Hepatic stellate cell (primary cell): ENCODE results near the gene SLC25A5.
"Not testable (repeated sequence)": the region's sequence is repeated elsewhere in the genome, so short reads cannot be mapped to it uniquely, and the experiment has no call there.

Source experiments
- DNase-seq: peaks from one replicate; pipeline ENCODE4 v3.0.0; 2011; ENCODE audit warnings: low spot score

The SLC25A5 gene

DNA sequence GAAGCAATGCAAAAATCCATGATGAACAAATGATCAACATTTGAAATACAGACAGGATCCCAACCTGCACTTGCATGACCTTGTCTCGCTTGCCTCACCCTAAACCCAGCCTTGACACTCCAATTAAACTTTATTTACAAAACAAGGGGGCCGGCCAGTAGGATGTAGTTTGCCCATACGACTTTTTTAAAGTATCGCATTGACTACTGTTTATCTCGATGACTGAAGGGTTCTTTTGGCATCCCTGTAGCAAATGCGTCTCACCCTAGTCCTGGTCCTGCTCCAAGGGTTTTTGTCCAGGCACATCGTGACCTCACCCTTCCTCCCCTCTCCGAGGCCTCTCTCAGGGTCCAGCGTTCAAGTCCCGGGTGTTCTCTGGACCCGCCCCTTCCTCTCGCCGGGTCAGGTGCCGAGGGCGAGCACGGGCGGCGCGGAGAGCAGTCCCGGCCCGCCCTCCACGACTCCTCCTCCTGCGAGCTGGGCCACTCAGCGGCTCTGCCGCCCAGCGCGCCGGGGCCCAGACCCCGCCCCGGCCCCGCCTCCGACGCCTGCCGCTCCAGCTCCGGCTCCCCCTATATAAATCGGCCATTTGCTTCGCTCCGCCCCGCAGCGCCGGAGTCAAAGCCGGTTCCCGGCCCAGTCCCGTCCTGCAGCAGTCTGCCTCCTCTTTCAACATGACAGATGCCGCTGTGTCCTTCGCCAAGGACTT, at the start of gene SLC25A5:
SLC25A5 (plus strand) TSS at position 603 of the 709 bp plus-strand sequence; CDS start at position 675, 72 bp downstream.
- peak; percentile 70 for DNase-seq

- DNase-seq, result no peak
Measured at GRCh38 chrX:119419146-119419545, 49.1 kb upstream of the SLC25A5 start.

- no peak for DNase-seq
Measured at GRCh38 chrX:119419898-119420297, 48.3 kb upstream of the SLC25A5 start.

GRCh38 chrX:119421016-119421705, 47.1 kb upstream of the SLC25A5 start:
- no peak for DNase-seq

DNA sequence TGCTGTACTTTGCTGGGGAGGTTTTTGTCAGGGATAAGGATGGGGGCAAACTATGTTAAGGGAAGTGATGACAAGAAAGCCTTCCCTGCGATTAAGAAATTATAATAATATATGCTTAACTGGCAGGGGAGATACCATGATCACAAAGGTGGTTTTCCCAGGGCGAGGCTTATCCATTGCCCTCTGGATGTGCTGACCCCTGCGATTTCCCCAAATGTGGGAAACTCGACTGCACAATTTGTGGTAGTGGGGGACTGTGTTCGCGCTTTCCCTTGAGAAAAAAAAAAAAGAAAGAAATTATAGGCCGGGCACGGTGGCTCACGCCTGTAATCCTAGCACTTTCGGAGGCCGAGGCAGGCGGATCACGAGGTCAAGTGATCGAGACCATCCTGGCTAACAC, 44.6 kb upstream of the SLC25A5 start:
- no peak for DNase-seq

DNA sequence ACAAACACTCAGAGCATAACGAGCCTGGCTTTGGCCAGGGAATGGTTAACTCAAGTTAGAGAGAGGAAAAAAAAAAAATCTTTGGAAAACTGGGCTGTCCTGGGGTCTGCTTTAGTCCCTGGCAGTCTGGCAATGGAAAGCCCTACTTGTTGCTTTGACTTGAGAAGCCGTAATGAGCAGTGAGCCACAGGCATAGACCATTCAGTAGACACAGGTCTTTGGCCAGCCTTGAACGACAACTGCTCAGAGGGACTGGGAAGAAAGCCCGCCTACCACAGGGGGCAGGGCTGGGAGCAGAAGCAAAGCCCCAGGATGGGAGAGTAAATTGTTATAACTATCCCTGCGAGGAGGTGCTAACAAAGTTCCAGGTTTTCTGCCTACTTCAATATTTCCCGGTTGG, 43.2 kb upstream of the SLC25A5 start:
- no peak for DNase-seq

DNA sequence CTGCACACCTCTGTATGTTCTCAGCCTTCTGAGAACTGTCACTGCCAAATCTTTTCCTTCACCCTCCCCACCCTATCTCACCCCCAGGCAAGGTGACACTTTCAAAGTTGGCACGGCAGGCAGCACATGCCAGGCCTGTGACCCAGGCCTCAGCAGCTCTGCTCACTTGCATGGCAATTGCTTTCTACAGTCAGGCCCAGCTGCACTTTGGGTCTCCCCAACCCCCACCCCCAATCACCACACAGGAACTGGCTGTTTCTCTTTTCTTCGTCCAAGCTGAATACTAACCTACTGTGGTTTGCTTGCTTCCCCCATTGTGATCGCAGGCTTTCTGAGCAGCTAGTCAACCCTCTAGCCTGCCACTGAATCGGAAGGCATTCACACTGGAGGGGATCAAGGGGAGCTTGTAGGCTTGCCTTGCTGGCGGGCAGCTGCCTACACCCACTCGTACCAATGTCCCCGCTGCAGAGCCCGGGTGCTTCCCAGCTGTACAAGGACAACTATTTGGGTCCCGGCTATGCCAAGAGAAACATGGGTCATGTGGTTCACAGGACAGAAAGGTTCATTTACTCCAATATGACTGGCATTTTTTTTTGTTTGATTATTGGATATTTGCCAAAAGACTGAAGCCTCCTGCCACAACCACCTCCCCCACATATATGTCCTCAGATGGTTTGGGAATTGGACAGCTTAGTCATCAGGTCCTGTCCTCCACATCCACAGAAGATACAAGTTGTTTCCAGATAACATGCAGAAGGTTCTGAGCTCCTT, 41.0 kb upstream of the SLC25A5 start:
- peak; percentile 36 for DNase-seq

DNA sequence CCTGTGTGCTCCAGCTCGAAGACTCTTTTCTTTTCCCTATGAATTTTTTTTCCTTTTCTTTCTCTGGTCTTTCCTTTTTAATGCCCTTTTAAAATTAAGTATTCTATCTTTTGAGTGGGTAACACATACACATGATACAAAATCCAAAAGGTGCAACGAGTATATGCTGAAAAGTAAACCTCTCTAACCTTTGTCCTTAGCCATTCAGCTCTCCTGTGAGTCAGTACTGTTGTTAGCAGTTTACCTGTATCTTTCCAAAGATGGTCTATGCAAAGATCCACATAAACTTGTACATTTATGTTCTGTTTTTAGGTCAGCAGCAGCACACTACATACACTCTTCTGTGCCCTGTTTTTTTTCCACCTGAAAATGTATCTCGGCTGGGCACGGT, 40.5 kb upstream of the SLC25A5 start:
- no peak for DNase-seq

DNA sequence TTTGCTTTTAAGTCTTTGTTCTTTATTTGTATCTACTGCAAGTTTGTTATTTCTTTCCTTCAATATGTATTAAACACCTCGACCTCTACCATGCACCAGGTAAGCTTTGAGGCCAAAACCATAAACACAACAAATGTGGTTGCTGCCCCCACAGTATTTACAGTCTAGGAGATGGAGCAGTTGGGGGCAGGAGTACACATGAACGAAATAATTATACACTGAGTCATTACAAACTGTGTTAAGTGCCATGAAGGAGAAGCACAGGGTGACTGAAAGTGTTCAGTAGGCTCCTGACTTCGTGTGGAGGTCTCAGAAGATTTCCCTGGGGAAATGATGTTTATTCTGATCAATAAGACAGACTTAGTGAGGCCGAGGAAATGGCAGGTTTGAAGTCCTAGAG, 38.8 kb upstream of the SLC25A5 start:
- no peak for DNase-seq

GRCh38 chrX:119441295-119441694, 26.9 kb upstream of the SLC25A5 start:
- not testable (repeated sequence) for DNase-seq

GRCh38 chrX:119442286-119442685, 26.0 kb upstream of the SLC25A5 start:
- no peak for DNase-seq

GRCh38 chrX:119453202-119453601, 15.0 kb upstream of the SLC25A5 start:
- DNase-seq, result no peak

DNA sequence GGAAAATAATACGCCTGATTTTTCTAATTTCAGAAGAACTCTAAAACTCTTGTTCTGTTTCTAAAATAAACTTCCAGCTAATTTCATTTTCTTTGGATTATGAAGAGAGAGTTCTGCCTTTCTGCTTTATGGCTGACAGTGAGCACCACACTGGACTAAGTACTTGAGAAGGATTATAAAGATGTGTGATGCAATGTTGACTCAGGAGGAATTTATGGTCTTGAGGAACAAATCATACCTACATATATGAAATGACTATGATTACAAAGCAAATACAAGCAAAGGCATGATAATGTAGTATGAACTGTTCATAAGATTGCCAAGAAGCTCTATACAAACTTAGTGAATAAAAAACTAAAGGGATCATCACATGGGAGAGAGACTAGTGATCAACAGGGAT, 13.0 kb upstream of the SLC25A5 start:
- no peak for DNase-seq

GRCh38 chrX:119459181-119459580, 9.1 kb upstream of the SLC25A5 start:
- DNase-seq, result no peak

- DNase-seq, result no peak
Measured at GRCh38 chrX:119465555-119465954, 2.7 kb upstream of the SLC25A5 start.

GRCh38 chrX:119466970-119467369, 1.3 kb upstream of the SLC25A5 start:
- no peak for DNase-seq

- no peak for DNase-seq
Measured at GRCh38 chrX:119467433-119467832, 811 bp upstream of the SLC25A5 start.

GRCh38 chrX:119468551-119469312, 488 bp downstream of the SLC25A5 start:
- DNase-seq, result peak; percentile 57

GRCh38 chrX:119469313-119469635, 1.0 kb downstream of the SLC25A5 start:
- DNase-seq, result no peak

DNA sequence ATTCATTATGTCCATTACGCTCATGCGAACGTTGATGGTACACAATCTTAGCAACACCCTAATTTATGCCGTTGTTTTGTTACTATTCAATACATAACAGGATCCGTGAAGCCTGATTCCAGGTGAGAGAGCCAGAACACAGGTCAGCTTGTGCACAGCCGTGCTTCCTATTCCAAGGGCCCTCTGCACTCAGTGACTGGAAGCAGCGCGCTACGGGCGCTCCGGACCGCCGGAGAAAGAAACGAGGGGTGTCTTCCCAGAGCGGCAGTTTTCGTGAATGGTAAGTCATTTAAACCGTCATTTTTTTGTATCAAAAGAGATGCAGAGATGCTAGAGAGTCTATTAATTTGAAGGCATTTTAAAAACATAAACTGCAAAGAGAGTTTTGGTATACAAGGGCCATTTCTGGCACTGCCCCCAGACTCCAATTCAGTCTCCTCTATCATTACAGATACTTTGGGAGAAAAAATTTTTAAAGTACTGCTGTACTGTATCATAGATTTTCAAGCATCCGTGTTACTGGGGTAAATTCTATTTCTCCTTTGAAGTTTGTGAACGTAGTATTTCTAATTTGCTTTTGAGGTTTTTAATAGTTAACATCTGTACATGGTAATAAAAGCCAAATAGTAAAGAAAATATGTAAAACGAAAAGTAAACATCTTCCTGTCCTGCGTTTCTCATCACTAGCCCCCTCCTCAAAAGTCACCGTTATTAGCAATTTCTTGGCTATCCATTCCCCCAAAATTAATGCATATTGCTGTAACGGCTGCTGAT, 6.6 kb downstream of the SLC25A5 start:
- DNase-seq, result no peak

DNA sequence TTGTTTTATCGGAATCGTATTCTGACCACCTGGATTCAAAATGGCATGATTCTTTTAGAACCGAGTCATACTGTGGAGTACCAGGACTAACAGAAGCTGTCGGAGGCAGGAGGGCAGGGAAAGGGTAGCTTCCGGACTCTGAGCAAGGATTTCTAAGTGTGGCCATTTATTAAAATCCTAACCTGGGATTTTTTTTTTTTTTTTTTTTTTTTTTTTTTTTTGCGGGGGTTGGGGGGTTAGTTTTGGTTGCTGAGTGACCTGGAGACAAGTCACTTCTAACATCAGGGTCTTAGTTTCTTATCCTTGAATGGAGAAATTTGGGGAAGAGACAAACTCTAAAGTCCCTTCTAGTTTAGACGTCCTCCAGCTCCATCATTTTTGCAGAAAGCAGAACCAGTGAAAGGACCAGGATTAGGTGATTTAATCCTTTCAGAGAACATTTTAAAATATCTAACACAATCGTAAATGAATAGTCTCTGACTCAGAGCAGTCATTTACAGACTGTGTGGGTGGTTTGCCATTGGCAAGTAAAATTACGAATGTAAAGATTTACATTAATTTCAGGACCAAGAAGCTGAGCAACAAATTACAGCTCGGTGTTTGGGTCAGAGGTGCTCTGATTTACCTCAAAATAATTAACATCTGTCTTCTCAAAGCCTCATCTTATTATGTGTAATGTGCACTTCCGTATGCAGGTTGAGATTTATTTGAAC, 7.3 kb downstream of the SLC25A5 start:
- DNase-seq, result no peak
